Esophagus muscularis mucosa (tissue), 3 donors: ENCODE data around the gene OSBPL2.

ENCODE experiments used
- POLR2A ChIP-seq: fragments of 450-650 bp; IDR thresholded peaks from one replicate; pipeline ENCODE4 v1.6.1; 2017; ENCODE audit warnings: antibody characterized with exemption, moderate library complexity, mild to moderate bottlenecking, low read depth
- TF ChIP-seq, protein P1 (sequence below), 3 experiments: fragments of 200-600 bp in 2 of 3; fragments of 450-650 bp in 1 of 3; sonication (generic) in 2 of 3; IDR thresholded peaks; one replicate each; pipeline ENCODE4 v1.5.1; 2017 to 2019; ENCODE audit warnings: antibody characterized with exemption in 3 of 3, mild to moderate bottlenecking in 2 of 3, moderate library complexity in 1 of 3

GRCh38 chr20:62314339-62314638, 76.0 kb downstream of the OSBPL2 start:
- TF ChIP-seq, protein P1, sequence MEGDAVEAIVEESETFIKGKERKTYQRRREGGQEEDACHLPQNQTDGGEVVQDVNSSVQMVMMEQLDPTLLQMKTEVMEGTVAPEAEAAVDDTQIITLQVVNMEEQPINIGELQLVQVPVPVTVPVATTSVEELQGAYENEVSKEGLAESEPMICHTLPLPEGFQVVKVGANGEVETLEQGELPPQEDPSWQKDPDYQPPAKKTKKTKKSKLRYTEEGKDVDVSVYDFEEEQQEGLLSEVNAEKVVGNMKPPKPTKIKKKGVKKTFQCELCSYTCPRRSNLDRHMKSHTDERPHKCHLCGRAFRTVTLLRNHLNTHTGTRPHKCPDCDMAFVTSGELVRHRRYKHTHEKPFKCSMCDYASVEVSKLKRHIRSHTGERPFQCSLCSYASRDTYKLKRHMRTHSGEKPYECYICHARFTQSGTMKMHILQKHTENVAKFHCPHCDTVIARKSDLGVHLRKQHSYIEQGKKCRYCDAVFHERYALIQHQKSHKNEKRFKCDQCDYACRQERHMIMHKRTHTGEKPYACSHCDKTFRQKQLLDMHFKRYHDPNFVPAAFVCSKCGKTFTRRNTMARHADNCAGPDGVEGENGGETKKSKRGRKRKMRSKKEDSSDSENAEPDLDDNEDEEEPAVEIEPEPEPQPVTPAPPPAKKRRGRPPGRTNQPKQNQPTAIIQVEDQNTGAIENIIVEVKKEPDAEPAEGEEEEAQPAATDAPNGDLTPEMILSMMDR (IDR thresholded peaks at IDR 0.05): no peak
- no peak for TF ChIP-seq POLR2A
